Endodermal cell (in vitro differentiated cells): ENCODE measurements around the gene SYNPR. TPM values are rescaled to one million over a fixed set of nuclear protein-coding genes. Genes with fewer than 3 reads are reported as not detected.

ENCODE experiments used
- DNase-seq: peaks from one replicate; pipeline ENCODE4 v3.0.0-alpha.2; 2017
- H3K27ac ChIP-seq: 2 replicates; pipeline ENCODE4 v1.5.1; 2013; ENCODE audit warnings: mild to moderate bottlenecking, low read depth, low read length, moderate library complexity
- H3K27me3 ChIP-seq: 2 replicates; pipeline ENCODE4 v1.6.1; 2013; ENCODE audit warnings: mild to moderate bottlenecking, low read length, moderate library complexity; ENCODE audit not compliant: insufficient read depth, control insufficient read depth, poor library complexity, severe bottlenecking
- H3K36me3 ChIP-seq: 2 replicates; pipeline ENCODE4 v1.7.0; 2013; ENCODE audit warnings: mild to moderate bottlenecking, low read length, moderate library complexity; ENCODE audit not compliant: control insufficient read depth, insufficient read depth
- H3K4me1 ChIP-seq: one replicate; pipeline ENCODE4 v1.7.0; 2013; ENCODE audit warnings: low read length; ENCODE audit not compliant: control insufficient read depth, insufficient read depth
- H3K4me3 ChIP-seq: 2 replicates; pipeline ENCODE4 v1.5.1; 2013; ENCODE audit warnings: mild to moderate bottlenecking, low read length, moderate library complexity
- H3K9ac ChIP-seq: 2 replicates; pipeline ENCODE4 v1.6.1; 2013; ENCODE audit warnings: mild to moderate bottlenecking, low read length, moderate library complexity; ENCODE audit not compliant: poor library complexity, severe bottlenecking; ENCODE audit errors: extremely low read depth
- H3K9me3 ChIP-seq: 2 replicates; pipeline ENCODE4 v1.6.1; 2013; ENCODE audit warnings: mild to moderate bottlenecking, low read length, moderate library complexity; ENCODE audit not compliant: control insufficient read depth
- H3K27ac Mint-ChIP-seq: 2 replicates; pipeline ENCODE4 v1.8.0; 2020; ENCODE audit warnings: mixed read lengths
- H3K27me3 Mint-ChIP-seq: 2 replicates; pipeline ENCODE4 v1.8.0; 2021; ENCODE audit warnings: mild to moderate bottlenecking, mixed read lengths; ENCODE audit not compliant: insufficient read depth
- H3K36me3 Mint-ChIP-seq: 2 replicates; pipeline ENCODE4 v1.8.0; 2020; ENCODE audit warnings: low read depth, mixed read lengths
- H3K4me1 Mint-ChIP-seq: 2 replicates; pipeline ENCODE4 v1.8.0; 2020; ENCODE audit warnings: mixed read lengths
- H3K4me3 Mint-ChIP-seq: 2 replicates; pipeline ENCODE4 v1.8.0; 2020; ENCODE audit warnings: mild to moderate bottlenecking, moderate library complexity, mixed read lengths
- H3K9me3 Mint-ChIP-seq: 2 replicates; pipeline ENCODE4 v1.8.0; 2020; ENCODE audit warnings: mild to moderate bottlenecking, mixed read lengths
- WGBS, 2 experiments: methylation state at CpG; one replicate each; pipeline versions ENCODE4 v1.1.5 to v1.1.7; 2013; ENCODE audit warnings: missing lambda C conversion rate in 2 of 2, mixed read lengths in 1 of 2; ENCODE audit not compliant: insufficient coverage in 1 of 2, insufficient read length in 1 of 2; 5-methylcytosine and 5-hydroxymethylcytosine counted together
- total RNA-seq, 2 donors: library from RNA; stranded (reverse); fragmentation: NEBNext Ultra II Directional in 1 of 2; extraction: Animal tissue kit (Norgen Biotek cat#: 25700) in 1 of 2; gene quantifications; 2 replicates in 1 of 2; 3 replicates in 1 of 2; pipeline ENCODE4 v1.2.1, GENCODE V29; 2021
- TF ChIP-seq, protein P1 (sequence below): fragments of 200-600 bp; sonication (generic); conservative IDR thresholded peaks from 2 replicates; pipeline ENCODE4 v1.5.0; 2021; ENCODE audit warnings: antibody characterized with exemption, mild to moderate bottlenecking

The SYNPR gene
- total RNA-seq, 2 donors from 2014 or later: not detected

DNA sequence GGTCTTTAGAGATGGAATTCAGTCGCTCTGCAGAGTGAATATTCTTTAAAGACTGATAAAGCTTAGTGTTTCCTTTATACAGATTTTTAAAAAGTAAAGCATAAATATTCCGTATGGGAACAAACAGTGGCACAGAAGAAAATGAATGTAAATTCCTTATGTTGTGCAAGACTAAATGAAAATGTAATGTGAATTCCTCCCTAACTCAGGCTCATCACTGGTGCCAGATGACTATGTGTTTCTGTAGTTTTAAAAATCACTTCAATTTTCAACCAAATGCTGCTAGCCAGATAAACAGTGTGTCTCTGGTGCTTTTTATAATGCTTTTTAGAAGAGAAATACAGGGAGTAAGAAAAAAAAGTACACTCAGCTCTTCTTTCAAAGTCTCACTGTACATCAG lies 219.5 kb downstream of the SYNPR start:
- TF ChIP-seq, protein P1, sequence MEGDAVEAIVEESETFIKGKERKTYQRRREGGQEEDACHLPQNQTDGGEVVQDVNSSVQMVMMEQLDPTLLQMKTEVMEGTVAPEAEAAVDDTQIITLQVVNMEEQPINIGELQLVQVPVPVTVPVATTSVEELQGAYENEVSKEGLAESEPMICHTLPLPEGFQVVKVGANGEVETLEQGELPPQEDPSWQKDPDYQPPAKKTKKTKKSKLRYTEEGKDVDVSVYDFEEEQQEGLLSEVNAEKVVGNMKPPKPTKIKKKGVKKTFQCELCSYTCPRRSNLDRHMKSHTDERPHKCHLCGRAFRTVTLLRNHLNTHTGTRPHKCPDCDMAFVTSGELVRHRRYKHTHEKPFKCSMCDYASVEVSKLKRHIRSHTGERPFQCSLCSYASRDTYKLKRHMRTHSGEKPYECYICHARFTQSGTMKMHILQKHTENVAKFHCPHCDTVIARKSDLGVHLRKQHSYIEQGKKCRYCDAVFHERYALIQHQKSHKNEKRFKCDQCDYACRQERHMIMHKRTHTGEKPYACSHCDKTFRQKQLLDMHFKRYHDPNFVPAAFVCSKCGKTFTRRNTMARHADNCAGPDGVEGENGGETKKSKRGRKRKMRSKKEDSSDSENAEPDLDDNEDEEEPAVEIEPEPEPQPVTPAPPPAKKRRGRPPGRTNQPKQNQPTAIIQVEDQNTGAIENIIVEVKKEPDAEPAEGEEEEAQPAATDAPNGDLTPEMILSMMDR: no peak
- no peaks in the 10 kb centered on the region for H3K9me3 Mint-ChIP-seq
- Histone ChIP-seq H3K9ac (no peak overlapping the region), H3K4me1 (peaks cover 10% of the 10 kb centered on the region), H3K27ac (no peak overlapping the region), H3K36me3 (no peaks in the 10 kb centered on the region), H3K4me3 (no peak overlapping the region), H3K9me3 (no peaks in the 10 kb centered on the region), H3K27me3 (no peaks in the 10 kb centered on the region)
- no peak for DNase-seq
- WGBS, 2 experiments: 90% methylated on average over 2 of the region's 2 CpGs; no CpG with 5 or more reads in 1 of the 2 experiments
- H3K4me1 Mint-ChIP-seq: peaks cover 29% of the 10 kb centered on the region
- no peak overlapping the region for H3K4me3 Mint-ChIP-seq
- H3K36me3 Mint-ChIP-seq: no peaks in the 10 kb centered on the region
- peaks cover 3% of the 10 kb centered on the region for H3K27me3 Mint-ChIP-seq
- H3K27ac Mint-ChIP-seq: no peak overlapping the region

DNA sequence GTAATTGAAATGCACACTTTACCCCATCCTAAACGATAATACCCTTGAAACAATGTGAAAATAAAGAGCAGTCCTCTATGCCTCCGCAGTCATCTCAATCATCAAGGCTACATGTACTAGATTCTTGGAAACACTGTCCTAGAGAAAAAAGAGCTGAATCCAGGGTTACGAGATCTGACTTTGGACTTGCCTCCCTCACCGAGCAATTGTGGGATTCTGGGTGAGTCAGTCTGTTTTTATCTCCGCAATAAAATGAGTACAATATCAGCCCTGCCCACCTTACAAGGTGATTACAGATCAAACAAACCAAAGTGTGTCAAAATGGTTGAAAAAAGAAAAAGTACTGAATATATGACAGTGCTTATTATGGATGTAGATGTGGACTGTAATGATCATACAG lies 222.1 kb downstream of the SYNPR start:
- Histone ChIP-seq H3K27ac (no peak overlapping the region), H3K27me3 (no peaks in the 10 kb centered on the region), H3K4me1 (peaks cover 10% of the 10 kb centered on the region), H3K36me3 (no peaks in the 10 kb centered on the region), H3K9ac (no peak overlapping the region), H3K9me3 (no peaks in the 10 kb centered on the region), H3K4me3 (no peak overlapping the region)
- H3K27ac Mint-ChIP-seq: no peak overlapping the region
- H3K4me1 Mint-ChIP-seq: peaks cover 21% of the 10 kb centered on the region
- H3K9me3 Mint-ChIP-seq: no peaks in the 10 kb centered on the region
- no peak for DNase-seq
- H3K4me3 Mint-ChIP-seq: no peak overlapping the region
- H3K36me3 Mint-ChIP-seq: no peaks in the 10 kb centered on the region
- 88 to 95% methylated on average over 2 to 5 of the region's 5 CpGs for WGBS, 2 experiments
- TF ChIP-seq, protein P1: no peak
- peaks cover 1% of the 10 kb centered on the region for H3K27me3 Mint-ChIP-seq

DNA sequence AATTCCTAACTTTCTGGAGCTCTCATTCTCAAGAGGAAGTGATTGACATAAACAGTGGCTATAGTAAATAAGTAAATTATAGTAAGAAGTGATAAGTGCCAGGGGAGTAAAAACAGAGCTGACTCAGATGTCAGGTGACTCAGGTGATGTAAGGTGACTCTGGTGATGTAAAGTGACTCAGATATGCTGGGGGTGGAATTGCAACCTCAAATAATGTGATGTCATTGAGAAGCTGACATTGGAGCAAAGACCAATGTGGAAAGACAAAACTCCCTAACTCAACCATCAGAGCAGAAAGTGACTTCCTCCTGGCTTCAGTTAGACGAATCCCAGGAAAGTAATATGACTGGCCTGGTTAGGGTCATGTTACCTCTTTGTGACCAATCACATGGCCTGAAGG lies 230.2 kb downstream of the SYNPR start:
- no peaks in the 10 kb centered on the region for H3K36me3 ChIP-seq
- no peak overlapping the region for H3K27ac ChIP-seq
- H3K27me3 ChIP-seq: no peaks in the 10 kb centered on the region
- H3K27me3 Mint-ChIP-seq: no peaks in the 10 kb centered on the region
- no peak overlapping the region for H3K27ac Mint-ChIP-seq
- H3K36me3 Mint-ChIP-seq: no peaks in the 10 kb centered on the region
- no peaks in the 10 kb centered on the region for H3K9me3 ChIP-seq
- TF ChIP-seq, protein P1: no peak
- no peak overlapping the region for H3K4me3 Mint-ChIP-seq
- no peak overlapping the region for H3K4me3 ChIP-seq
- 83 to 87% methylated on average over 1 of the region's 1 CpG for WGBS, 2 experiments
- H3K9ac ChIP-seq: no peak overlapping the region
- no peak for DNase-seq
- H3K4me1 ChIP-seq: peaks cover 6% of the 10 kb centered on the region
- no peaks in the 10 kb centered on the region for H3K9me3 Mint-ChIP-seq
- H3K4me1 Mint-ChIP-seq: peaks cover 8% of the 10 kb centered on the region
